G401.6 (cell line): Measurements from ENCODE around the gene OR52A5.
"Not testable (repeated sequence)": the region's sequence is repeated elsewhere in the genome, so short reads cannot be mapped to it uniquely, and the experiment has no call there.

Experiments used
- FAIRE-seq: peaks from 2 replicates; lab custom pipeline; 2012; peaks lifted over from hg19 to GRCh38; lab: Jason Lieb, UNC

The OR52A5 gene

DNA sequence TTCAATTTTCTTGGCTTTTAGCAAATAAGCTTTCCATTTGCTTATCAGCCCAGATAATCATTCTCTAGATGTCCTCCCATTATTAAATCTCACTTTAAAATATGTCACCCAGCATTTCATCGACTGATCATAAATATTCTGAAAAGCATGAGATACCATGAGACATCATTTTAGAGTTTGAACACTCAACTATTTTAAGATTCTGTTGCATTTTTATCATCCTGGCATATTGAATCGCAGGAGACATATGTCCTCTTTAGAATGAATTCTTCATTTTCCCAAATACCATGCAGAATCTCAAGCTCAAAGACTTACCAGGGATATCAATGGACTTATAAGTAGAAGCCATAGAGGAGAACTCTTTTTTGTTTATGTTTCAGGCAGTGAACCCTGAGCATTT is at the start of gene OR52A5:
Gene OR52A5 (minus strand): TSS at position 361 of the 400 bp plus-strand sequence. CDS start 5,714 bp downstream, outside the sequence.
- FAIRE-seq = no peak

DNA sequence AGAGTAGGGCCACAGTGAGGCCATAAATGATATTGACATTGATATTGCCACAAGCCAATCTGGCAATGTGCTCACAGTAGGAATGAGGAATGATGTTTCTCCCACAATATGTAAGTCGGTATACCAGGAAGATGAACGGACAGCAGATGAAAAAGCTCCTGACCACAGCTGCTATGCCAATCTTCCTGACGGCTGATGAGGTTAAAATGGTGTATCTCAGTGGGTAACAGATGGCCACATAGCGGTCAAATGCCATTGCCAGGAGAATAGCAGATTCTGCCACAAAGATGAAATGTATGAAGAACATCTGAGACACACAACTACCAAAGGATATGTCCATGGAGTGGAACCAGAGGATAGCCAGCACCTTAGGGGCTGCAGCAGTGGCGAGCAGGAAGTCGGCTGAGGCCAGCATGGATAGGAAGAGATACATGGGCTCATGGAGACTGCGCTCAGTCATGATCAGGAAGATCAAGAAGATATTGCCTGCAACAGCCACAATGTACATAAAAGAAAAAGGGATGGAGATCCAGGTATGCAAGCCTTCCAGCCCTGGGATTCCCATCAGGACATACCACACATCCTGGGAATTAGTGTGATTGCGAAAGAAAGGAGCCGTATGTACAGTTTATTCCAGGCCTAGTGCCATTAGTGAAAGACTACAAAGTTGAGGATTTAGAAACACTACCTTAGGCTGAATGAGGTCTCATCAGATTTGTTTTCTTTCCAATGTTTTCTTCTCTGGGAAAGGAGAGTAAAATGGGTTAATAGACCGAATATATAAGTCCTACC is 40.1 kb upstream of the OR52A5 start:
- no peak for FAIRE-seq

GRCh38 chr11:5174934-5175333 is 36.8 kb upstream of the OR52A5 start:
- FAIRE-seq = no peak

GRCh38 chr11:5171856-5172255 is 33.7 kb upstream of the OR52A5 start:
- FAIRE-seq = no peak

- FAIRE-seq = not testable (repeated sequence)
Measured at GRCh38 chr11:5165898-5166297, 27.7 kb upstream of the OR52A5 start.

- FAIRE-seq = not testable (repeated sequence)
Measured at GRCh38 chr11:5164807-5165206, 26.7 kb upstream of the OR52A5 start.

DNA sequence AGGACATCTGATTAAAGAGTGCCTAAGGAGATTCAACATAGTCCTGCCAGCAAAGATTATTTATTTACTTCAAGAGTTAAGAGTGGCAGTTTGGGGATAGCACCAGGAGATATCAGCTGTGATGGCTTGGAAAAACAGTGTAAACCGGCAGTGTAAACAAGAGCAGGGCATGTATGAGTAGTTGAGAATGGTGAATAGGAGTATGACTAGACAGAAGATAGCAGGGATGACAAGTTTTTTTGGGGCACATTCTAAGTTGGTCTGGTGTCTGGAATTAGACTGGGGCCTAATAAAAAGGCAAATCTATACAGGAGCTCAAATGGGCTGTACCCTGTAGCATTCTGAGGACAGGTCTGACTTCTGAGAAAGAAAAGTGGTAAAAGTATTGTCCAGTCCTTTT is 22.9 kb upstream of the OR52A5 start:
- not testable (repeated sequence) for FAIRE-seq

DNA sequence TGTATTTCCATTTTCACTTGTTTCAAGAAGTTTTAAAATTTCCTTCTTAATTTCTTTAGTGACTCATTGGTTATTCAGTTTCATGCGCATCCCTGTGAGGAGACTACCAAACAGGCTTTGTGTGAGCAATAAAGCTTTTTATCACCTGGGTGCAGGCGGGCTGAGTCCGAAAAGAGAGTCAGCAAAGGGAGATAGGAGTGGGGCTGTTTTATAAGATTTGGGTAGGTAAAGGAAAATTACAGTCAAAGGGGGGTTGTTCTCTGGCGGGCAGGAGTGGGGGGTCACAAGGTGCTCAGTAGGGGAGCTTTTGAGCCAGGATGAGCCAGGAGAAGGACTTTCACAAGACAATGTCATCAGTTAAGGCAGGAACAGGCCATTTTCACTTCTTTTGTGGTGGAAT is 22.1 kb upstream of the OR52A5 start:
- FAIRE-seq = not testable (repeated sequence)

DNA sequence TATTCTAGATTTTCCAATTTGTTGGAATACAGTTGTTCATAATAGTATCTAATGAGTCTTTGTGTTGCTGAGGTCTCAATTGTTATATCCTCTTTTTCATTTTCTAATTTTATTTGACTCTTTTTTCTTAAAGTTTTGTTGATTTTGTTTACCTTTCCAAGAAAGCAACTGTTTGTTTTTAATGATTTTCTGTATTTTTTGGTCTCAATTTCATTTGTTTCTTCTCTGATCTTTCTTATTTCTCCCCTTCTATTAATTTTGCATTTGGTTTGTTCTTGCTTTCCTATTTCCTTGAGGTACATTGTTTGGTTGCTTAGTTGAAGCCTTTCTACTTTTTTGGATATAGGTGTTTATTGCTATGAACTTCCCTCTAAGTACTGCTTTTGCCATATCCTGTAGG is 21.6 kb upstream of the OR52A5 start:
- FAIRE-seq = no peak

DNA sequence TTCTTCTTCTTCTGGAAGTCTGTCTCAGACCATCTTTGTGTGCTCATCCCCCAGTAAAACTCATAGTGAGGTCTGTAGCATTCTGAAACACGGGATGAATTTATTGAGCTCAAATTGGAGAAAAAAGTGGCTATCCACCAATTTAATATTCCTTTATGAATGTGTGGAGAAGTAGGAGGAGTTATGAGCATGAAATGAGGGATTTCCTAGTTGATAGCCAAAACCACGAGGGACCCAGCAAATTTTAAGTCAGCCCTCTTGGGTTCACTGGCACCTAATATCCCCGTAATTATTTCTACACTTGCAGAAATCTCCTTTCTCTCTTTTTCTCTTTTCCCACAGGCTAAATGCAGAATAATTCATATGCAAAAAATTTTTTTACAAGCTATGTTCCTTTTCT is 16.5 kb upstream of the OR52A5 start, which contains the start of gene OR52A1:
Gene OR52A1 (minus strand): TSS at position 101 of the 400 bp plus-strand sequence. CDS start 2,388 bp downstream, outside the sequence.
- no peak for FAIRE-seq

DNA sequence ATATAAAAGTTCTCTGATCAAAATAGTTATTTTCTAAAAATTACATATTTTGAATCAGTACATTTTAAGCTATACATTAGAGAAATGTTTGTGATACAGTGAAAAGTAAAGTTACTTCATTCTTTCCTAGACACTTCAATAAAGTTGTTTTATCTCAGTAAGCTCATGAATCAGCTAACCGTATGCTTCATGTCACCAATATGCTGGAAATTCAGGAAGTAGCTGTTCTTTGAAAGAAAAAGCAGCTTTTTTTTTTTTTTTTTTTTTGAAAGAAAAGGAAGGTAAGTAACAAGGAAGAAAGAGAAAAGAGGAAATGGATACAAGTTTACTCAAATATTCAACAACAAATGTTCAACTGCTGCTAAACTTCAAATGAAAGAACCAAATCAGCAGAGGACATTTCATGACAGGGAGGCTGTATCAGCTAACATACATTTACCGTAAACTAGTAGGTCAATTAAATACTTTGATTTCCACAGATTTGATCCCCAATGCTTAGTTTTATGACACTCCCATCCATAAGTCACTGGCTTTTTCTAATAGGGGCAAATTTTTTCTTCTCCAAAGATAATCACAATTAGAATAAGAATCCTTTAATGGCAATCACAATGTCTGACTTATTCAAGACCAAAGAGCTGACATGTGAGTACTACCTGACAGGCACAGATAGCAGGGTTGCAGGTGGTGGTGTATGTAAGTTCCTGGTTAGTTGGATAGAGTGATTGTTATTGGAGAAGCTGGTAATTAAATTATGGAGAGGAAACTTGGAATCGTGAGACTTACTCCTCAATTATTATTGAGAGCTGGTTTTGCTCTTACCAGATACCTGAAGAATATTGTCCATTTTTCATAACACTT is 15.6 kb upstream of the OR52A5 start:
- FAIRE-seq = no peak

GRCh38 chr11:5151713-5152153 is 13.6 kb upstream of the OR52A5 start:
- FAIRE-seq = no peak

DNA sequence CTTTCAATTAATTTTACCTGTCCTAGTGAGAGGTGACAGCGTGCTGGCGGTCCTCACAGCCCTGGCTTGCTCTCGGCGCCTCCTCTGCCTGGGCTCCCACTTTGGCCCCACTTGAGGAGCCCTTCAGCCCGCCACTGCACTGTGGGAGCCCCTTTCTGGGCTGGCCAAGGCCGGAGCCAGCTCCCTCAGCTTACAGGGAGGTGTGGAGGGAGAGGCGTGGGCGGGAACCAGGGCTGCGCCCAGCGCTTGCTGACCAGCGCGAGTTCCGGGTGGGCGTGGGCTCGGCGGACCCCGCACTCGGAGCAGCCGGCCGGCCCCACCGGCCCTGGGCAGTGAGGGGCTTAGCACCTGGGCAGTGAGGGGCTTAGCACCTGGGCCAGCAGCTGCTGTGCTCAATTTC is 6.0 kb upstream of the OR52A5 start:
- not testable (repeated sequence) for FAIRE-seq

GRCh38 chr11:5137014-5137413 is 1.1 kb downstream of the OR52A5 start:
- no peak for FAIRE-seq

DNA sequence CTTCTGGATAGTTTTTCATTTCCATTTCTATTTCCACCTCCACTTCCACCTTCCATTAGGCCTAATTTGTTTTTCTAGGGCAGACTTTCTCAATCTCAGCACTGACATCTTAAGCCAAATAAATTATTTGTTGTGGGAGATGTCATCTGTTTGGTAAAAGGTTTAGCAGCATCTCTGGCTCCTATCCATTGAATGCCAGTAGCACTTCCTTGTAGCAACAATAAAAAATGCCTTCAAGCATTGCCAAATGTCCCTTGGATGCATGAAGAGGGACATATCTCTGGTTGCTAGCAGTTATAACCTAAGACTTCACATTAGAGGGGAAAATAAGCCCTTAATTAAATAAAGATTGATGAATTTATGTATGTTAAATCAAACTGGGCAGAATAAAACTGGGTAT is 1.9 kb downstream of the OR52A5 start:
- FAIRE-seq = no peak

GRCh38 chr11:5131584-5132335 is 6.4 kb downstream of the OR52A5 start:
- no peak for FAIRE-seq

DNA sequence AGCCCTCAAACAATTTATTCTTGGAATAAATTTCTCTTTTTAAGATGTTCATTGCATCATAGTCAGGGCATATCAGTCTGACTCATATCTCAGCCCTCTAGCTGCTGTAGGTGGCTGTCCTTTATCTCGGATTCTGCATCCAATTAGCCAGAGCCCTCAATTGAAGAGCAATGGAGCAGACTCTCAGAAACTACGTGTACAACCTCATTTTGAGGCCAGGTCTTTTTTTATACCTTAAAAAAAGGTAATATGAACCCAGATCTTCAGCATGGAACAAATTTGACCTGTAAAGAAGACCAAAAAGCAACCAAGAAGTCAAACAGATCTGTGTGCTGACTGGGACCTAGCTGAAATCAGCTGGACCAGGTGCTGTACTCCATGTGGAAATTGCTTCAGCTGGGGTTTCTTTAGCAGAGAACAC is 8.7 kb downstream of the OR52A5 start:
- FAIRE-seq = no peak

DNA sequence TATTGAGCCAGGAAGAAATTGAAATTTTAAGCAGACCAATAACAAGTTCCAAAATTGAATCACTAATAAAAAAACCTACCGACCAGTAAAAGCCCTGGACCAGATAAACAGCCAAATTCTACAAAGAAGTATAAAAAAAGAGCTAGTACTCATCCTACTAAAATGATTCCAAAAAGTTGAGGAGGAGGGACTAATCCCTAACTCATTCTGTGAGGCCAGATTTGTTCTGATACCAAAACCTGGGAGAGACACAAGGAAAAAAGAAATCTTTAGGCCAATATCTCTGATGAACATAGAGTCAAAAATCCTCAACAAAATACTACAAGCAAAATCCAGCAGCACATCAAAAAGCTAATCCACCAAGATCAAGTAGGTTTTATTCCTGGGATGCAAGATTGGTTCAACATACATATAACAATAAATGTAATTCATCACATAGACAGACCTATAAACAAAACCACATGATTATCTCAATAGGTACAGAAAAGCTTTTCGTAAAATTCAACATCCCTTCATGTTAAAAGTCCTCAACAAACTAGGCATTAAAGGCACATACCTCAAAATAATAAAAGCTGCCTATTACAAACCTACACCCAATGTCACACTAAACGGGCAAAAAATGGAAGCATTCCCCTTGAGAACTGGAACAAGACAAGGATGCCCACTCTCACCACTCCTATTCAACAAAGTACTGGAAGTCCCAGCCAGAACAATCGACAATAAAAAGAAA is 13.1 kb downstream of the OR52A5 start:
- no peak for FAIRE-seq

DNA sequence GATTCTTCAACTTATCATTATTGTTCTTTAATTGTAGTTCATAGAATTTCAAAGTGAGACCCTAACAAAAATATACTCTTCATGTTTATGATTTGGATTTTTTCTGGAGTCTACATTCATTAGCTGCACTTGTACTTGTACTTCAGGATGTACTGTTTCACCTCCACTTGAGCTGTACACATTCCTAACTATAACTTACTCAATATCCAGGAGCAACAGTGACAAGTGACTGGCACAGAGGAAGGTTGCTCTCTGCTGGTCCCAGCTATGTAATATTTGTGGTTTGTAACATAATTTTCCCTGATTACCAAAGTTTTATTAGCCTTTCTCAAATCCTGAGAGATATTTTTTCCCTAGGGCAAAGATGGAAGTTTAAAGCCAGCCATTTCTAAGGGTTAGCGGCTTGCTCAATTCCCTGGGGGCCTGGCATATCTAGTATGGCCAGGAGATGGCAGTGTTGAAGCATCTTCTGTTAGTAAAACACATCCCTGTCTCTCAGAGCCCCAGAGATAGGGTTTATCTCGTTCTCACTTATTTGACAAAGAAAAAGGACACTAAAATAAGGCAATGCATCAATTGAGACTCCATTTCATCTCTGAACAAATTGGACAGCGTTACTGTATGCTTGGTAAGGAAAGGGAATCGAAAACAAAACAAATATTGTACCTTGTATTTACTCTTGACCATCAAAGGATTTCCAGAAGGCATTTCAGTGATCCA is 14.2 kb downstream of the OR52A5 start:
- FAIRE-seq = peak; percentile 79

DNA sequence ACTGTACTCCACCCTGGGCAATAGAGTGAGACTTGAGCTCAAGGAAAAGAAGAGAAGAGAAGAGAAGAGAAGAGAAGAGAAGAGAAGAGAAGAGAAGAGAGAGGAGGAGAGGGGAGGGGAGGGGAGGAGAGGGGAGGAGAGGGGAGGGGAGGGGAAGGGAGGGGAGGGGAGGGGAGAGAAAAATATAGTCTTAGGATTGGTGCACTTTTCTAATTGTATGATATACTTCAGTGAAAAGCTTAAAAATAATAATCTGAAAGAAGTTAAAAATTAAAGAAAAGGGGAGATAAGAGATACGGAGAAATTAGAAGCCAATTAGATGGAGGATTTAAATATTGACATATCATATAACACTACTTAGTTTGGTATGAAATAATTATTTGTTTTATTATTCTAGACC is 19.3 kb downstream of the OR52A5 start:
- no peak for FAIRE-seq

DNA sequence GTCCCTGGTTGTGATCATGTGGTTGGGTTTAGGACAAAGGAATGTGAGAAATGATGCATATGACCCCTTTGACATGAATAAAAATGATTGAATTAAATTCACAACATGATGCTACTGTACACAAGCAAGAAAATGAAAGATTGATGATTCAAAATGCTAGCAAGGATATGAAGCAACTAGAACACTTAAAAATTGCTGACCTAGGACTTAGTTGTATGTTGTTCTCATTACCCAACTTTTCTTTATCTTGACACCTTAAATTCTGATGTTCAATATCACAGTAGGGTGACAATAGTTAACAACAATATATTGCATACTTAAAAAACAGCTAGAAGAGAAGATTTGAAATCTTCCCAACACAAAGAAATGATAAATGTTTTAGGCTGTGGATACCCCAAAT is 20.6 kb downstream of the OR52A5 start:
- FAIRE-seq = no peak
